GM18511 (cell line): ENCODE measurements around the gene OR1I1.
"Not testable (repeated sequence)": the region's sequence is repeated elsewhere in the genome, so short reads cannot be mapped to it uniquely, and the experiment has no call there.

ENCODE experiments used
- ATAC-seq: cut with Tn5 transposase; IDR thresholded peaks from one replicate; pipeline ENCODE4 v1.9.1; 2021; ENCODE audit warnings: mild to moderate bottlenecking, moderate library complexity; ENCODE audit not compliant: unreplicated experiment

Gene OR1I1

GRCh38 chr19:15081911-15082310 is at the start of gene OR1I1:
TSS of gene OR1I1 (plus strand) at chr19:15082211. CDS start at chr19:15087066, 4,855 bp downstream.
- ATAC-seq = no peak

GRCh38 chr19:15035795-15036311 is 46.2 kb upstream of the OR1I1 start:
- no peak for ATAC-seq

- ATAC-seq = no peak
Observed at GRCh38 chr19:15037586-15037985, 44.4 kb upstream of the OR1I1 start.

GRCh38 chr19:15038294-15038693 is 43.7 kb upstream of the OR1I1 start:
- no peak for ATAC-seq

- no peak for ATAC-seq
Observed at GRCh38 chr19:15042003-15042402, 40.0 kb upstream of the OR1I1 start.

GRCh38 chr19:15042826-15043225 is 39.2 kb upstream of the OR1I1 start:
- ATAC-seq = no peak

- no peak for ATAC-seq
Observed at GRCh38 chr19:15045506-15045905, 36.5 kb upstream of the OR1I1 start.

GRCh38 chr19:15047680-15048079 is 34.3 kb upstream of the OR1I1 start:
- no peak for ATAC-seq

- no peak for ATAC-seq
Observed at GRCh38 chr19:15048128-15048527, 33.9 kb upstream of the OR1I1 start.

GRCh38 chr19:15048885-15049541 is 33.0 kb upstream of the OR1I1 start, which contains the start of gene CASP14:
TSS of gene CASP14 (plus strand) at chr19:15049480. CDS start at chr19:15052252, 2,772 bp downstream.
- ATAC-seq = no peak

GRCh38 chr19:15050639-15051038 is 31.4 kb upstream of the OR1I1 start:
- no peak for ATAC-seq

- ATAC-seq = no peak
Observed at GRCh38 chr19:15062036-15062435, 20.0 kb upstream of the OR1I1 start.

GRCh38 chr19:15070386-15070785 is 11.6 kb upstream of the OR1I1 start:
- not testable (repeated sequence) for ATAC-seq

GRCh38 chr19:15072930-15073647 is 8.9 kb upstream of the OR1I1 start:
- no peak for ATAC-seq

- ATAC-seq = no peak
Observed at GRCh38 chr19:15074371-15074770, 7.6 kb upstream of the OR1I1 start.

- no peak for ATAC-seq
Observed at GRCh38 chr19:15075806-15076205, 6.2 kb upstream of the OR1I1 start.

GRCh38 chr19:15080002-15080401 is 2.0 kb upstream of the OR1I1 start:
- not testable (repeated sequence) for ATAC-seq

GRCh38 chr19:15087182-15087581 is 5.2 kb downstream of the OR1I1 start:
- ATAC-seq = no peak

- no peak for ATAC-seq
Observed at GRCh38 chr19:15091918-15092753, 10.1 kb downstream of the OR1I1 start.

- ATAC-seq = no peak
Observed at GRCh38 chr19:15093001-15093400, 11.0 kb downstream of the OR1I1 start.

GRCh38 chr19:15096223-15096622 is 14.2 kb downstream of the OR1I1 start:
- no peak for ATAC-seq
